ENCODE measurements around the gene DCC.

Gene DCC

DNA sequence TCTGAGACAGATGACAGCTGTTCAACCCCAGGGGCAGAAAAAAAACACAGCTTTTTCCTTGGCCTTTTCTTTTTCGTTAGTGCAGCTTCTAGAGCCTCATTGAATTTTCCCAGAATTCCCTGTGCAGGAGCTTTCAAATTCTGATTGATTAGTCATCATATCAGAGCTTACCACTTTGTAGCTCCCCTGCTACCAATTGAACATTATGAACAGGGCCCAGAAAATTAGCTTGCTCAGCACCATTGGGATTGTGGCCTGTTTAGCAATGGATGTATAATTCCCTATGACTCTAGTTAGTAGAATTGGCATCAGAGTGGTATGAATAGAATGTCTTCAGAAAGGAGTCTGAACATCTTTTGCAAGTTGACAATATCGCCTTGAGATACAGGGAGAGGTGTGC is 631.1 kb downstream of the DCC start:
- Histone ChIP-seq H3K27ac (no peak overlapping the region), H3K4me3 (no peak overlapping the region), H3K27me3 (no peaks in the 10 kb centered on the region), H3K9me3 (no peaks in the 10 kb centered on the region), H3K4me1 (no peaks in the 10 kb centered on the region), H3K36me3 (no peaks in the 10 kb centered on the region)
- no peak for DNase-seq
- intact Hi-C loops (cut with DNase I; ENCODE audit: low total_unique reads): no loop called here
- TF ChIP-seq, protein P1, sequence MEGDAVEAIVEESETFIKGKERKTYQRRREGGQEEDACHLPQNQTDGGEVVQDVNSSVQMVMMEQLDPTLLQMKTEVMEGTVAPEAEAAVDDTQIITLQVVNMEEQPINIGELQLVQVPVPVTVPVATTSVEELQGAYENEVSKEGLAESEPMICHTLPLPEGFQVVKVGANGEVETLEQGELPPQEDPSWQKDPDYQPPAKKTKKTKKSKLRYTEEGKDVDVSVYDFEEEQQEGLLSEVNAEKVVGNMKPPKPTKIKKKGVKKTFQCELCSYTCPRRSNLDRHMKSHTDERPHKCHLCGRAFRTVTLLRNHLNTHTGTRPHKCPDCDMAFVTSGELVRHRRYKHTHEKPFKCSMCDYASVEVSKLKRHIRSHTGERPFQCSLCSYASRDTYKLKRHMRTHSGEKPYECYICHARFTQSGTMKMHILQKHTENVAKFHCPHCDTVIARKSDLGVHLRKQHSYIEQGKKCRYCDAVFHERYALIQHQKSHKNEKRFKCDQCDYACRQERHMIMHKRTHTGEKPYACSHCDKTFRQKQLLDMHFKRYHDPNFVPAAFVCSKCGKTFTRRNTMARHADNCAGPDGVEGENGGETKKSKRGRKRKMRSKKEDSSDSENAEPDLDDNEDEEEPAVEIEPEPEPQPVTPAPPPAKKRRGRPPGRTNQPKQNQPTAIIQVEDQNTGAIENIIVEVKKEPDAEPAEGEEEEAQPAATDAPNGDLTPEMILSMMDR (IDR thresholded peaks at IDR 0.05): no peak

DNA sequence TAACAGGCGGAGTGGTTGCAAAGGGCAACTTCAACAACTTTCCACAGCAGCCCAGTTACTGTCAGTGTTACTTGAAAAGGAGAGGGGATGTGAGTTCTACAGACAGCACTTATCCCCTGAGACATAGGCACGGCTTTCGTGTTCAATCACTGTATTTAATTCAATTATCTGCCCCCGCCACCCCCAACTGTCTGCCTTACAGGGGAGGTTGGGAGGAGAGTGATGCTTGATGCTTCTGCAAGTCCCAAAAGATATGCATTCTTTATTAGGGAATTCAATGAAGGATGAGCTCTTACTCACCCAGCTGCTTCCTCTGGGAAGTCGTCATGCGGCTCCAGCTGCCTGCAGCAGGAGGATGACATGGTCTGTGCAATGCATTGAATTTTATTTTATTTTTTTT is 639.9 kb downstream of the DCC start:
- TF ChIP-seq, protein P1 (IDR thresholded peaks at IDR 0.05): no peak
- no peaks in the 10 kb centered on the region for H3K27me3 ChIP-seq
- no peaks in the 10 kb centered on the region for H3K9me3 ChIP-seq
- no peaks in the 10 kb centered on the region for H3K36me3 ChIP-seq
- DNase-seq: no peak
- no peak overlapping the region for H3K4me3 ChIP-seq
- H3K27ac ChIP-seq: no peak overlapping the region
- no peaks in the 10 kb centered on the region for H3K4me1 ChIP-seq
- intact Hi-C loops (cut with DNase I; ENCODE audit: low total_unique reads): no loop called here

DNA sequence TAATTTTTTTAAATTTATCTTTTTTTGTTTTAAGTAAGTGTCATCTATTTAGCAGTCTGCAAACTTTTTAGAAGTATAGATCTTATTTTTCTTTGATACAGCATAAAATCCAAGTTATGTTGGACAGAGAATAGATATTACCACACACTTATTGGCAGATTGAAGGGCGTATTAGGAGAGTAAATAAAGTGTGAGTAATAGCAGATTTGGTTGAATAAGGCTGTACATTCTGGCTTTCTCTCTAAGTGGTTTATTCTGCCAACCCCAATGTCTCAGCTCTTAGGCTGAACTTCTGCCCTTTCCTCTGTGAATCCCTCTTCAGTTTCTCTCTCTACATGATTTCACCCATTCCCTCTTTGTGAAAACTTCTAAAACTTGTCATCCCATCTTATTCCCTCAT is 651.2 kb downstream of the DCC start:
- H3K9me3 ChIP-seq: no peaks in the 10 kb centered on the region
- H3K27ac ChIP-seq: no peak overlapping the region
- H3K36me3 ChIP-seq: no peaks in the 10 kb centered on the region
- no peak overlapping the region for H3K4me3 ChIP-seq
- H3K4me1 ChIP-seq: no peaks in the 10 kb centered on the region
- no peaks in the 10 kb centered on the region for H3K27me3 ChIP-seq
- DNase-seq: no peak
- TF ChIP-seq, protein P1 (IDR thresholded peaks at IDR 0.05): no peak
- intact Hi-C loops (cut with DNase I; ENCODE audit: low total_unique reads): no loop called here

DNA sequence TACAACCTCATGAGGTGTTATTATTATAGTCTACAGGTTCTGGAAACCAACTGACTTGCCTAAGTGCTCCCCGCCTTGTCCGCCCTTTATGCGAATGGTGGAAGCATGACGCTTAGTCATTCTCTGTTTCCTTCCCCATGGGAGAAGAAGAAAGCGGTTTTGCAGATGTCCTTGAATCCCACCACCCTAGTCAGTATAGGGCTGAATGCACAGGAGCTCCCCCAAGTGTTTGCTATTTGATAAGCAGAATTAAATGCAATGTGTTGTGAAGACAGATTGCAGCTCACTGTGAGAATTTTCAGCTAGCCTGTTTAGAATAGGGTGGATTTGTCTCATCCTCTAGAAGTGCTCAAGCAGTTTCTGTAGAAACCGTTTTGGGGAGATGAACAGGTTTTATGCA is 652.0 kb downstream of the DCC start:
- H3K4me1 ChIP-seq: no peaks in the 10 kb centered on the region
- DNase-seq: no peak
- H3K4me3 ChIP-seq: no peak overlapping the region
- H3K36me3 ChIP-seq: no peaks in the 10 kb centered on the region
- TF ChIP-seq, protein P1 (IDR thresholded peaks at IDR 0.05): no peak
- no peak overlapping the region for H3K27ac ChIP-seq
- no peaks in the 10 kb centered on the region for H3K9me3 ChIP-seq
- H3K27me3 ChIP-seq: no peaks in the 10 kb centered on the region
- intact Hi-C loops (cut with DNase I; ENCODE audit: low total_unique reads): no loop called here

DNA sequence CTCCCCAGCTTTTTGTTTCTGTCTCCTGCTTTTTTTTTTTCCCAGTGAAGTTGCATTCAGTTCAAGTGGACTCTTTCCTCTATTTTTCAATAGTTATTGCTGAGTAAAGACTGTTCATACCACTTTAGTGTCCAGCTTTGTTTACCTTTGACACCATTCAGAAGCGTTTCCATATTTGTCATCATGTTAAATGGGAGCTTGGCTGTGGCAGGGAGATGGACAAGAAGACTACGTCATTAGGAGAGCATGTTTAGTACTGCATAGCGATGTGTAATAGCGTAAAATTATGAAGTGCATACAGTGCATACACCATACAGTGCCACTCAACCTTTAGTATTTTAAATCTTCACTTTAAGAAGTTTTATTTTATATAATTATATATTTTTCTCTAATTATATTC is 655.9 kb downstream of the DCC start:
- Histone ChIP-seq H3K4me1 (no peaks in the 10 kb centered on the region), H3K27ac (no peak overlapping the region), H3K4me3 (no peak overlapping the region), H3K9me3 (no peaks in the 10 kb centered on the region), H3K36me3 (no peaks in the 10 kb centered on the region), H3K27me3 (no peaks in the 10 kb centered on the region)
- TF ChIP-seq, protein P1 (IDR thresholded peaks at IDR 0.05): no peak
- DNase-seq: no peak
- intact Hi-C loops (cut with DNase I; ENCODE audit: low total_unique reads): no loop called here

DNA sequence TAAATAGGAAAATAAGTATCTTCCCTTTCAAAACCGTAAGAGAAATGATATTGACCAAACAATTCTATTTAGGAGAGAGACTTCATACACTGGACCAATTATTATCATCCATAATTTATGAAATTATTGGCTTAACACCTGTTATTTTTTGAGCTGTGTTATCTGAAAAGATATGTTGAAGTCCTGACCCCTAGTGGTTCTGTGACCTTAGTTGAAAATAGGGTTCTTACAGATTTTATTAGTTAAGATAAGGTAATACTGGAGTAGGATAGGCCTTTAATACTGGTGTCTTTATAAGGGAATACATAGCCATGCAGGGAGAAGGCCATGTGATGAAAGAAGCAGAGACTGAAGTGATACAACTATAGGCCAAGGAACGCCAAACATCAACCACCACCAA is 659.6 kb downstream of the DCC start:
- Histone ChIP-seq H3K36me3 (no peaks in the 10 kb centered on the region), H3K4me3 (no peak overlapping the region), H3K4me1 (no peaks in the 10 kb centered on the region), H3K27ac (no peak overlapping the region), H3K9me3 (no peaks in the 10 kb centered on the region), H3K27me3 (no peaks in the 10 kb centered on the region)
- TF ChIP-seq, protein P1 (IDR thresholded peaks at IDR 0.05): no peak
- intact Hi-C loops (cut with DNase I; ENCODE audit: low total_unique reads): no loop called here
- DNase-seq: no peak

All from tibial artery (tissue), 4 donors.